Measurements from ENCODE around the gene ABR.
"Not testable (repeated sequence)": the region's sequence is repeated elsewhere in the genome, so short reads cannot be mapped to it uniquely, and the experiment has no call there.

The ABR gene

DNA sequence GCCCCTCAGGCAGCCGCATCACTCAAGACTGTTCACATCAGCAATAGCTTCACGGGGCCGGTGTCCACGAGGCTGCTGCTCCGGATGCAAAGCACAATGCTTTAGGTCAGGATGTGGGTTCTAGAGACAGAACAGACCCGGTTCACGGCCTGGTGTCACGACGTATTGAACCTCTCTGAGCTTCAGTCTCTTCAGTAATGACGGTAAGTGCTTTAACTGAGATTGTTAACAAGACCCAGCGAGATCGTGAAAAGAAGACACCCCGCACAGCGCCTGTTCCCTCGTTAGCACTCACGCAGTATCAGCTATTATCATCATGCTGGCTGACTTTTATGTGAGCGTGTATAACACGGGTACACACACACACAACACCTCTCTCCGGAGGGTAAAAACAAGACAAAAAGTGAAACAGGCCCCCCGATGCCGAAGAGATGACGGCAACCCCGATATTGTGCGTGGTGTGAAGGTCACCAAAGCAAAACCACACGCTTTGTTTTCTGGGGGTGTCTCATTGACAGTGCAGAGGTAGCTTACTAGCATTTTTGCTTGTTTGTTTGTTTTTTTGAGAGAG is 21.4 kb upstream of the ABR start:
- DNase-seq (ENCODE audit: low spot score) = no peak

GRCh38 chr17:1199271-1199743 is 19.5 kb upstream of the ABR start:
- DNase-seq (ENCODE audit: low spot score) = not testable (repeated sequence)

DNA sequence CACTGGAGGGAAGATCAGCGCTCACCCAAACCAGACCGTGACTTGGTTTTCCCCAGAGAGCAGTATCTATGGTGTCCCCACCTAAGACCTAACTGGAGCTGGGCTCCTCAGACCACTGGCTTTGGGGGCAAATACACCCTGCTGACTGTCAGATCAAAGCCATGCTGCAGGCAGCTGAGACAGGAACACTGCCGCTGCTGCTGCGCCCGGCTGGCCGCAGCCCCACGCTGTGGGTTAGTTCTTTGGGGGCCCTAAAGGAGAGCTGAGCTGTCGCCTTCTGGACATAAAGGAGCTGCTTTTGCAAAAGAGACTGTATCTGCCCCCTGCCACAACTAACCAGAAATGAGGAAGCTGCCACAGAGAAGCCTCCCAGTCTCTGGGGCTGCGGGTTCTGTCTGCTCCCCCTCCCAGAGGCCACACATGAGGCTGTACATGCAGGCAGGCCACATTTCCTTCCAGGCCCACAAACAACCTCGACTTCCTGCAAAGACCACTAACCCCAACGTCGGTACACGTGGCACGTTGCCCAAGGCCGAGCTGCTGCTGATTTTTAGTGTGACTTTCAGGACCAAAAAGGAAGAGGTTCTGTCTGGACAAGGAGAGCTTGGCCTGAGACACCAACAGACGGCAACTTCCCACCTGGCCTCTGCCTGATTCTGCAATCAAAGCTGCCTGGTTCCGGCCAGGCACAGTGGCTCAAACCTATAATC is 18.2 kb upstream of the ABR start:
- peak; percentile 66 for DNase-seq (ENCODE audit: low spot score)

DNA sequence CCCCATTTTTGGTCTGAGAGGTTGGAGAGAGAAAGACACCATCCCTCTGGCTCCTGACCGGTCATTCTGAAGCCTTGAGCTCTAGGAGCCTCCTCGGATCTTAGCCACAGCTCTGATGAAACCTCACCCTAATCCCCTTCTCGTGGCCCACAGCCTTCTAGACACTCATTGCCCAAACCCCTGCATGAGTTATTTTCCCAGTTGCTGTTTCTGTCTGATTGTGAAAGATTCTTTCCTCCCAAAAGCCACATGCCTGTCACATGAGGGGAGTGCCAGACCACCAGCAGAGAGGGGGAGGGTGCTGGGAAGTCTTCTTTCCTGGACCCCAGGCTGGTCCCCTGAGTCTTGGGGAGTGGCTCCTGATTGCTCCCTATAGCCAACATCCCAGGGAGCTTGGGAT is 17.6 kb upstream of the ABR start:
- DNase-seq (ENCODE audit: low spot score) = peak; percentile 87

- no peak for DNase-seq (ENCODE audit: low spot score)
Observed at GRCh38 chr17:1196946-1197345, 17.2 kb upstream of the ABR start.

DNA sequence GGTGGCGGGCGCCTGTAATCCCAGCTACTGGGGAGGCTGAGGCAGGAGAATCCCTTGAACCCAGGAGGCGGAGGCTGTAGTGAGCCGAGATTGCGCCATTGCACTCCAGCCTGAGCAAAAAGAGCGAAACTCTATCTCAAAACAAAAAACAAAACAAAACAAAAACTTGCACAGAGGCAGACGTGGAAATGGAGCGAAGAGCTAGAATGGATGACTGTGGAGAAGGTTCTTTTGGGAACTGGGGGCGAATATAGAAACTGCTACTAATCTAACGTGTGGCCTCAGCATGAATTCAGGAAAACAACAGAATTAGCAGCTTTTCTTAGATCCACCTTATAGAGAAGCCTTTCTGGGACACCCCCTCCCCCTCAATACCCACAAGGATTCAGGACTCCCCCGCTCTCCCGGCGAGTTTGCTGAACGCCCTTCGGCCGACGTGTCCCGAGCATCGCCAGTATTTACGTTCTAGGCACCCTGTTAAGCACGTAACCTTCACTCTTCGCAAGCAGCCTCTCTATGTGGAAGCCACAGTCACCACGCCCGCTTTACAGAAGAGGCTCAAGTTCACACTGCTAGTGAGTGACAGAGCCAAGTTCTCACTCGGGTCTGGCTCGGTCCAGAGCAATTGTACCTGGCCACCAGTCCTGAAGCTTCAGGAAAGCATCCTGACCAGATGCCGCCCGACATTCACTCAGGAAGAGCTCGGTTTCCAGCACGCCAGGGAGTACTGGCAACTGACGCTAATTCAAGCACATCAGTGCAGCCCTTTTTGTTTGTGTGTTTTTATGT is 13.3 kb upstream of the ABR start:
- DNase-seq (ENCODE audit: low spot score) = peak; percentile 36

DNA sequence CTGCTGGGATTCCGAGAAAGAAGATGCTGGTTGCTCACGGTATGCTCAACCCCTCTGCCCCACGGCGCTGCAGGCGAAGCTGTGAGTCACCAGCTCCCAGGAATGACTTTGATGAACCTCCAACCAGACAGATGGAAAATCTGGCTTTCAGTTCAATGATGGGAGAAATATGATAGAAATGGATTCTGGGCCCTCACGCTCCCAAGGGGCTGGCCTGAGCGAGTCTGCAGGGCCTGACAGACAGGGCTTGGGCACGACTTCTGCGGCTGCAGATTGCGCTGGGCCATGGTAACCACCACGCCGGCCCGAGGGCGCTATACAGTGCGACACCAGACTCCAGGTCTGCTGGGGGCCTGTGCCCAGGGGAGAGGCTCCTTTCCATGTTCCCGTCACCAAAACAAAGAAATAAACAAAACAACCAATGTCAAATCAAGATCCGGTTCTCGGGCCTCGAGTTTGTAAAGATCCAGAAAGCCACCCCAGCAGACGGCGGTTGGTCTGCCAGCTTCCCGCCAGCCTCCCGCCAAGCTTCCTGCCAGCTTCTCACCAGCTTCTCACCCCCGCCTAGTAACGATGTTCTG is 11.1 kb upstream of the ABR start:
- DNase-seq (ENCODE audit: low spot score) = no peak

DNA sequence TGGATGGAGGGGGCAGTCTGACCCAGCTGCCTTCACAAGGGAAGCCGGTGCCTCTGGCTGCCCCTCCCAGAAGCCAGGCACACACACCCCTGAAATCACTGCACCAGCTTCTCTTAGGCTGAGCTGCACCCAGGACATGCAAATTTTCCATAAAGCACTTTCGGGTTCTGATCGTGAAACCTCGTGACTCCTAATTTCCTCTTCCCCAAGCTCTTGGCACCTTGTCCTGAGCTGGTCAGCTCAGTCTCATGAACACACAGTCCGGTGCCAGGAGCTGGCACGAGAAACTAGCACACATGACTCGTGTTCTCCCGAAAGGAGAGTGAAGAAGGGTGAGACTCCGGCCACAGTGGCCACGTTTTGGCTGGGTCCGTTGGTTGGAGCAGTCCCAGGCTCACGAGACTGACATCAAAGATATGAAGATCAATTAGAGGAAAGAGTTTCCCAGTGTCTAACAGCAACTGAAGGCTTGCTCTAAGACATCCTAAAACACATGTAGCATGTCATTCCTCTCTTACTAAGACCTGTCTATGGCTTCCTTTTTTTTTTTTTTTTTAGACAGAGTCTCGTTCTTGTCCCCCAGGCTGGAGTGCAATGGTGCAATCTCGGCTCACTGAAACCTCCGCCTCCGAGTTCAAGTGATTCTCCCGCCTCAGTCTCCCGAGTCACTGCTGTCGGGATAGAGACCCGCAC is 9.2 kb upstream of the ABR start:
- DNase-seq (ENCODE audit: low spot score) = peak; percentile 57

DNA sequence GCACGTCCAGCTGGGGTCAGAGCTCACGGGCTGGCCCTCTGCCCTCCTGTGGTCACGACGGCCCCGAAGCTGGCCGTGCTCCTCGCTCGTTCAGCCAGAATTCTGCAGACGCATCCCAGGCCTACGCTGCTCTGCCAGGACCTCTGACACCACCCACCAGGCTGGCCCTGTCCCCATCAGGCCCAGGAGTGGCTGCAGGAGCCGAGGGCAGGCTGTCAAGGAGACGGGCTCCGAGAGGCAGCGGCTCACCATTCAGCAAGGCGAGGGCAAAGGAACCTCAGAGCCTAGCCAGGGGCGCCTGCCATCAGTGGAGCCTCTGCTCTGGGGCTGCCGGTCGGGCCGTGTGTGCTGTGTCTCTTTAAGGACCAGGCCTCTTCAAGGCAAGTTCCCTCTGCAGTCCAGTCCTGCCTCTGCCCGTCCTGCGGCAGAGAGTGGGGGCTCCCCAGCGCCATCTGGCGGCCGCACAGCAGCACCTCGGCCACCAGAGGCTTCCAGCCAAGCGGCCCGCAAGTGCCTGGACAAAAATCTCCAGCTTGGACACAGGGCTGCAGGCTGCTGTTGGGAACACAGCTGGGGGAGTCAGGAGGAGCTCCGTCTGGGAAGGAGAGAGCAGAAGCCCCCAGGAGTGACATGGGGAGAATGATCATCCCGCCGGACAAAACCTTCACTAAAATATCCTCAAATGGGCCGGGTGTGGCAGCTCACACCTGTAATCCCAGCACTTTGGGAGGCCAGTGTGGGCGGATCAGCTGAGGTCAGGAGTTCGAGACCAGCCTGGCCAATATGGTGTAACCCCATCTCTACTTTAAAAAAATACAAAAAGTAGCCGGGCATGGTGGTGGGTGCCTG is 7.4 kb upstream of the ABR start:
- peak; percentile 89 for DNase-seq (ENCODE audit: low spot score)

GRCh38 chr17:1186214-1186820 is 6.5 kb upstream of the ABR start:
- DNase-seq (ENCODE audit: low spot score) = no peak

GRCh38 chr17:1183171-1183873 is 3.5 kb upstream of the ABR start:
- peak; percentile 83 for DNase-seq (ENCODE audit: low spot score)

DNA sequence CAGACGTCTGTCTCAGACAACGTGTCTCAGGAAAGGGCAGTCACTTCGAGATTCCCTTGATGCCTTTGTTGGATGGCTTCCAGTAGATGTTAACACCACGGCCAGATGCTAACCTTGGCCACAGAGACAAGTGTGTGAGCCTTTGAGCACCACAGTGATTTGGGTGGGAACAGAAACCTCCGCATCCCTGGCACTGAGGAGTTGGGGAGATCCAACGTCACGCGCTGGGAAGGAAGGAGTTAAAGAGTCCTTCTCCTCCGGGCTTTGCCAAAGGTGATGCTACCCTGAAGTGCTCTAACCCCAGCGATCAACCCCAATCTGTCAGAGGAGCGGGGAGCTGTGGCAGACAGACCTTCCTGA is 3.0 kb upstream of the ABR start:
- DNase-seq (ENCODE audit: low spot score) = peak; percentile 56

GRCh38 chr17:1181753-1182137 is 2.0 kb upstream of the ABR start:
- no peak for DNase-seq (ENCODE audit: low spot score)

DNA sequence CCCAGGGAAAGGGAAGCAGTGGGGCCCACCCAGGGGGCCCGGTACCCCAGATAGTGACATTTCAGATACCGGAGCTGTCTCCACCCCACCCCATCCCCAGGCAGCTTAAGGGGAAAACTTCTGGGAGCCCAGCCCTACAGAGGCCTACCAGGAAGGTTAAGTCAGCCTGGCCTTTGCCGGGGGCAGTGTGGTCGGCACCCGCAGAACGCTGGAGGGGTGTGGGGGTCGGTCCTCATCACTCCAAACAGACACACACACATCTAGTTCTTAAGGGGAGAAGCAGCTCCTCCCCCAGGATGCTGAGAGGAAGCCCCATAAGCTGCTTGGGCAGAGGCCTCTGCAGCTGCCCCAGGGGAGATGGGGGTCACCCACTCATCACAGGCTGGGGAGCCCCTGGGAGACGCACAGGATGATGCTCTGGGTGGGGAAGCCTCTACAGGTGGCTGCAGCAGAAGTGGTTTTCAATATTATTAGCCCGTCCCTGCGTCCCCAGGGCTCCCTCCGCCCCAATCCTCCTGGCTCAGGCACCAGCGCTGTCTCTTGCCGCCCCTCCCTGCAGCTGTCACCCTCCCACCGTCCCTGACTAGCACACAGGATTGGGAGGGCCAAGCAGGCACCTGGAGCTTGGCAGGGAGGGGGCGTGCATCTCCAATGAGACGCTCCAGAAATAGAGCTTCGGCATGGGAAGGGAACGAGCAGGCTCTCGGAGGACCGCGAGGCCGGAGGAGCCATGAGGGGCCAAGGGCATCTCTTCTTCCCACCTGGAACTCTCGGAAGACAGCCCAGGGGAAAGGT is 1.4 kb upstream of the ABR start:
- DNase-seq (ENCODE audit: low spot score) = peak; percentile 64

DNA sequence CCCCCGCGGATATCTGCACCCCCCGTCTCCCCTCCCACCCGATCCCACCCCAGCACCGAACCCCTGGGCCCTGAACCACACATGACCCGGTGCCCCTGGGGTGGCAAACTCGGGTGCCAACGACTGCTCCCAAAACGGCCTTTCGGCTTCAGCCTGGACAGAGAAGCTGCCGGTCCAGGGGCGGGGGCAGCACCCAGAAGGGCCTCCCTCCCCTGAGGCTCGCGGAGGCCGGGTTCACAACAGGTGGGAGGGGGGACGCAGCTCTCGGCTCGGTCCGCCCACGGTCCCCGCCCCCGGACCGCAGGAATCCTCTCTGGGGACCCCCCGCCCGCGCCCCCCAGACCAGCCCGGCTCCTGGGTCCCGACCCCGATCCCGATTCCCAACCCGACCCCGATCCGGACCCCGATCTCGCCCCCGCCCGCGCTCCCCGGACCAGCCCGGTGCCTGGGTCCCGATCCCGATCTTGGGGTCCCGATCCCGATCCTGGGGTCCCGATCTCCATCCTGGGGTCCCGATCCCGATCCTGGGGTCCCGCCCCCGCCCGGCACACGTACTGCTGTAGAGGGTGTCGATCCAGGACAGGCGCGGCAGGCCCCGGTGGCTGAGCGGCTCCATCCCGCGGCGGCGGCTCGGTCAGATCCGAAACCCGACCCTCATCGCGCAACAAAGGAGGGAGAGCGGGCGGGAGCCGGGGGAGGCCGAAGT is 516 bp downstream of the ABR start:
- DNase-seq (ENCODE audit: low spot score) = no peak

DNA sequence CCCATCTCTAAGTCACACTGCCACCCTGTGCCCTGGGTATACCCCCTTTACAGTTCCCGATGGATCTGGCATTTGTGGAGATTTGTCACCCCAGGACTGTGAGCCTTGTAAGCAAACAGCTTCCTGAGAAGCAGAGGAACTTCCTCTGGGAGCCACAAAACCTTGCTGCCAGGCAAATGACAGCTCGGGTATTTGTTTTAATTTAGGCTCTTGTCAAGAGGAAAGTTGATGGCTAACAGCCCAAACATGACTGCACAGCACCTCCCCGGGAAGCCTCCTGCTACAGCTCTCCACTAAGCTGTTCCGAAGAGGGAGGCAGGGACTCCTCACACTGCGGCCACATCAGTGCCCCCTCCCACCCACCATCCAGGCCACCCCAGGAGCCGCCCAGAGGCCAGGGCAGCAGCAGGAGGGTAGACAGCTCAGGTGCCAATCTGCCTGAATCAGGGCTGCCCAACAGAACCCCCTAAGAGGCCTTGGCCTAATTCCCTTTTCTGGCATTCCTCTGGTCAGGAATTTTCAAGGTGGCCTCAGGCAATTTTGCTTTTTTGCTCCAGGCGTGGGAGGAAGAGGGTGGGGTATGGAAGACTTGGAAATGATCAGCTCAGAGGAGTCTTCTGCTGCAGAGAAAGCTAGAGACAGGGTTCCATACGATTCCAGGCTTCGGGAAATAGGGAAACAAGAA is 2.6 kb downstream of the ABR start:
- no peak for DNase-seq (ENCODE audit: low spot score)

DNA sequence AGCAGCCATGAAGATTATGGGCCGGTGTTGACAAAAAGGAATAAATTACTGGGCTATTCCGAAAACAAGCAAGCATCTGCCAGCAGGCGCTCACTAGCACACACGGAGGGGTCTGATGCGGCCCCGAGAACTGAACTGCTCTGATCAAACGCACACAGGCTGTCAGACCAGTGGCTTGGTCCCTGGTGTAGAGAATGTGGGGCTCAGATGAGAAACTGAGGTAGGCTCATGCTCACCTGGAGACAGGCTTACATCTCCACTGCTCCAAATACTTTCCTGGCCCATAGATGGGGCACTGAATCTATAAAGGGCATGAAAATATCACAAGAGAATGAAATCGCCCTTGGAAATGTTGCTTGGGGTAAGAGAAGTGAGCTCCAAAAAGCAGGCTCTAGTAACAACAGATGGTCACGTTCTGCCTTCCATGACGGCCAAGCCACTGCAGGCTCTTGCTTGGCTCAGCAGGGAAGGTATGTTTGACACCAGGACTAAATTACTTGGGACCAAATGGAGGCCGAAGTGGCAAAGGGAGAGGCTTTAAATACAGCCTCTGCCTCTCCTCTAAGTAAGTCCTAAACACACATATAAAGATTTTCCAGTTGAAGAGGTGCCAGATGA is 5.4 kb downstream of the ABR start:
- DNase-seq (ENCODE audit: low spot score) = no peak

All from cerebellar cortex (tissue), 1 donor.